ENCODE measurements around the gene KCNK4. TPM values are rescaled to one million over a fixed set of nuclear protein-coding genes. Genes with fewer than 3 reads are reported as not detected.
A peak's percentile ranks its signal among the peaks of the same experiment; 100 is the strongest.

The KCNK4 gene
- total RNA-seq, 1 experiment from 2014 or later, result 0.28 TPM

- DNase-seq, result no peak
- Histone ChIP-seq H3K79me1 (ENCODE audit: insufficient read depth, low read depth, low read length, poor library complexity, severe bottlenecking) (no peaks in the 10 kb centered on the region), H3K56ac (ENCODE audit: insufficient read length, low read depth, low read length) (no peak overlapping the region), H2AK5ac (ENCODE audit: insufficient read length, low read length) (no peak overlapping the region), H3K18ac (ENCODE audit: insufficient read length, low read depth, low read length) (no peak overlapping the region), H4K20me1 (ENCODE audit: control insufficient read depth, insufficient read depth, insufficient read length) (no peaks in the 10 kb centered on the region), H4K5ac (ENCODE audit: insufficient read length, low read depth, low read length) (no peak overlapping the region), H3K23me2 (ENCODE audit: insufficient read length, low read depth, low read length, poor library complexity, severe bottlenecking) (peaks cover 13% of the 10 kb centered on the region), H3K23ac (ENCODE audit: insufficient read length, low read depth, low read length) (no peak overlapping the region), H2AFZ (ENCODE audit: low read length) (no peak overlapping the region), H2BK5ac (ENCODE audit: insufficient read length, low read length) (no peak overlapping the region), H3K9me3 (ENCODE audit: control insufficient read depth, low read depth, low read length) (no peaks in the 10 kb centered on the region), H3K27ac (ENCODE audit: insufficient read length, low read depth, low read length) (no peak overlapping the region), H4K8ac (replicated peaks; ENCODE audit: insufficient read length, low read depth, low read length) (no peak overlapping the region), H2BK20ac (ENCODE audit: low read depth, low read length, poor library complexity, severe bottlenecking) (no peak overlapping the region), H3K4me2 (ENCODE audit: insufficient read depth, insufficient read length, low read length) (peak overlapping the region; percentile 11), H3K4me1 (ENCODE audit: insufficient read depth, low read length) (no peaks in the 10 kb centered on the region), H4K91ac (ENCODE audit: insufficient read length, low read depth, low read length) (no peak overlapping the region), H2BK15ac (ENCODE audit: low read depth, low read length) (no peak overlapping the region), H2BK120ac (ENCODE audit: low read depth, low read length, poor library complexity, severe bottlenecking) (no peak overlapping the region), H3K9ac (ENCODE audit: extremely low read depth, insufficient read length, low read length) (no peak overlapping the region), H2BK12ac (ENCODE audit: insufficient read length, low read depth, low read length) (no peak overlapping the region), H3K27me3 (ENCODE audit: insufficient read depth, low read length) (peaks cover 62% of the 10 kb centered on the region), H3K4ac (ENCODE audit: low read depth, low read length) (no peak overlapping the region), H3T11ph (ENCODE audit: low read length) (no peak overlapping the region), H3K14ac (ENCODE audit: insufficient read depth, low read length) (no peak overlapping the region), H3K79me2 (ENCODE audit: insufficient read depth, low read length) (no peaks in the 10 kb centered on the region)
- H3K27me3 Mint-ChIP-seq (ENCODE audit: low read depth), result peaks cover 93% of the 10 kb centered on the region
- H3K4me3 Mint-ChIP-seq, result peak overlapping the region; percentile 46 to 82; a peak in 4 of 5 replicates
- no CpG with 5 or more reads among the region's 60 CpGs for WGBS (ENCODE audit: extremely low coverage, insufficient read length, low lambda C conversion rate)
- peaks cover 11 to 28% of the 10 kb centered on the region in 2 experiments; a peak in 3 of 4 replicates for H3K4me1 Mint-ChIP-seq
- H3K27ac Mint-ChIP-seq, result no peak overlapping the region
- H3K9me3 Mint-ChIP-seq, result peaks cover 0 to 3% of the 10 kb centered on the region in 2 experiments; a peak in 2 of 5 replicates
- TF ChIP-seq CTCF (conservative IDR thresholded peaks at IDR 0.05), result no peak
- H3K36me3 Mint-ChIP-seq (ENCODE audit: insufficient read depth in 1 of 3, low read depth in 3 of 3), result peaks cover 0 to 2% (median 0%) of the 10 kb centered on the region in 3 experiments; a peak in 2 of 7 replicates
Observed at GRCh38 chr11:64298966-64299846, 8.1 kb downstream of the KCNK4 start.

Data from H9 (cell line).